ENCODE results near the gene ERCC3.

Gene ERCC3

DNA sequence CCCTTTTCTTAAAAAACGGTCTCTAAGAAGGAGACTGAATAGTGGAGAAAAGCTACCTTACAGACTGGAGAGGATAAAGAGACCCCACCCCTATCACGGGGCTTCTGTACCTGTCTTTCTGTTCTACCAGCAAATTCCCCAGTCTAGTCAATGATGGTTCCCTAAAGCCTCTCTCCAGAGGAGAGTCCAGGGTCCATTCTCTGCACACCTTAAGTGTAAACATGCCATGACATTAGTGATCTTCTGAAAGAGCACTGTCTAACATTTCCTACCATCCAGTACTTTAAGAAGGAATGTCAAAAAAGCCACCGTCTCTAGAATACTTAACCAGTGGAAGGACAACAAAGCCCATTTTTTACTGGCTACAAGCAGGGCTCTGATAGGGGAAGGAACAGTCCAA, 17.0 kb upstream of the ERCC3 start:
- peaks cover 52% of the 10 kb centered on the region for H3K36me3 ChIP-seq (replicated peaks; ENCODE audit: low read depth, low read length)

GRCh38 chr2:127309468-127309867, 15.5 kb upstream of the ERCC3 start:
- H4K20me1 ChIP-seq (ENCODE audit: insufficient read depth, low read length) = peaks cover 15% of the 10 kb centered on the region
- H3K27ac ChIP-seq (ENCODE audit: low read length) = no peak overlapping the region
- H3K27me3 ChIP-seq (ENCODE audit: low read depth, low read length) = no peaks in the 10 kb centered on the region
- no peak overlapping the region for H3K4me2 ChIP-seq (ENCODE audit: low read length)
- H3K79me2 ChIP-seq (ENCODE audit: low read length) = no peaks in the 10 kb centered on the region
- H3K36me3 ChIP-seq (replicated peaks; ENCODE audit: low read depth, low read length) = peaks cover 42% of the 10 kb centered on the region
- H3K9ac ChIP-seq (ENCODE audit: low read length) = no peak overlapping the region
- H3K9me3 ChIP-seq (ENCODE audit: insufficient read depth, low read length) = no peaks in the 10 kb centered on the region
- TF ChIP-seq, protein P1, sequence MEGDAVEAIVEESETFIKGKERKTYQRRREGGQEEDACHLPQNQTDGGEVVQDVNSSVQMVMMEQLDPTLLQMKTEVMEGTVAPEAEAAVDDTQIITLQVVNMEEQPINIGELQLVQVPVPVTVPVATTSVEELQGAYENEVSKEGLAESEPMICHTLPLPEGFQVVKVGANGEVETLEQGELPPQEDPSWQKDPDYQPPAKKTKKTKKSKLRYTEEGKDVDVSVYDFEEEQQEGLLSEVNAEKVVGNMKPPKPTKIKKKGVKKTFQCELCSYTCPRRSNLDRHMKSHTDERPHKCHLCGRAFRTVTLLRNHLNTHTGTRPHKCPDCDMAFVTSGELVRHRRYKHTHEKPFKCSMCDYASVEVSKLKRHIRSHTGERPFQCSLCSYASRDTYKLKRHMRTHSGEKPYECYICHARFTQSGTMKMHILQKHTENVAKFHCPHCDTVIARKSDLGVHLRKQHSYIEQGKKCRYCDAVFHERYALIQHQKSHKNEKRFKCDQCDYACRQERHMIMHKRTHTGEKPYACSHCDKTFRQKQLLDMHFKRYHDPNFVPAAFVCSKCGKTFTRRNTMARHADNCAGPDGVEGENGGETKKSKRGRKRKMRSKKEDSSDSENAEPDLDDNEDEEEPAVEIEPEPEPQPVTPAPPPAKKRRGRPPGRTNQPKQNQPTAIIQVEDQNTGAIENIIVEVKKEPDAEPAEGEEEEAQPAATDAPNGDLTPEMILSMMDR (IDR thresholded peaks at IDR 0.05; ENCODE audit: low read depth, low read length) = no peak
- no peak for TF ChIP-seq EZH2phosphoT487 (IDR thresholded peaks at IDR 0.05; ENCODE audit: low read depth)
- H2AFZ ChIP-seq (ENCODE audit: low read depth, low read length) = no peak overlapping the region
- H3K4me3 ChIP-seq (ENCODE audit: low read length) = no peak overlapping the region
- peaks cover 17% of the 10 kb centered on the region for H3K4me1 ChIP-seq (ENCODE audit: low read length)

More for the DNA sequence above, 17.0 kb upstream of the ERCC3 start:
- Histone ChIP-seq H2AFZ (ENCODE audit: low read depth, low read length) (no peak overlapping the region), H3K4me1 (ENCODE audit: low read length) (peaks cover 21% of the 10 kb centered on the region), H3K9ac (ENCODE audit: low read length) (no peak overlapping the region), H3K4me2 (ENCODE audit: low read length) (no peak overlapping the region), H3K27me3 (ENCODE audit: low read depth, low read length) (no peaks in the 10 kb centered on the region), H3K9me3 (ENCODE audit: insufficient read depth, low read length) (no peaks in the 10 kb centered on the region), H3K27ac (ENCODE audit: low read length) (no peak overlapping the region), H3K79me2 (ENCODE audit: low read length) (no peaks in the 10 kb centered on the region), H3K4me3 (ENCODE audit: low read length) (no peak overlapping the region), H4K20me1 (ENCODE audit: insufficient read depth, low read length) (peaks cover 17% of the 10 kb centered on the region)
- TF ChIP-seq, protein P1 (IDR thresholded peaks at IDR 0.05; ENCODE audit: low read depth, low read length) = no peak
- no peak for TF ChIP-seq EZH2phosphoT487 (IDR thresholded peaks at IDR 0.05; ENCODE audit: low read depth)

DNA sequence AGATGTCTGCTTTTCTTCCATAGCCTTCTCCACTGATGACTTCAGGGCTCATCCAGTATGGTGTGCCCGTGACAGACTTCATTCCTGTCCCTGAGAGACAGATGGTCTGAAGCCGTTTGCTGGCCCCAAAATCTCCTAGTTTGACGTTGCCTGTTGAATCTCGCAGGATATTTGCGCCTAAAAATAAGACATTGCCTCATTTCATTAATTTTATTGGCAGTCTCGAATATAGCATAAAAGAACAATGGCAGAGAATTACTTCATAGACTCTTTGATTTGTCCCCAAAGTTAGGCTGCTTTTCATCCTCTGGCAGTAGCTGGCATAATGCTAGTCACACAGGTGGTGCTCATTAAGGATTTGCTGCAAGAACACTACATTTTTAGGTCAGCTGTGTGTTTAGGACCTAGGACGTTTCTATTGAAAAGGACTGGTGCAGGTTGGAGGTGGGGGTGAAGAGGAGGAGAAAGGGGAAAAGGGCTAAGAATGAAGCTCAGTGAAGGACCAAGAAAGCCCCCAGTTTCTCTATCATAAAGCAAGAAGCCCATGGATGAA, 14.7 kb upstream of the ERCC3 start:
- peaks cover 9% of the 10 kb centered on the region for H3K4me1 ChIP-seq (ENCODE audit: low read length)

DNA sequence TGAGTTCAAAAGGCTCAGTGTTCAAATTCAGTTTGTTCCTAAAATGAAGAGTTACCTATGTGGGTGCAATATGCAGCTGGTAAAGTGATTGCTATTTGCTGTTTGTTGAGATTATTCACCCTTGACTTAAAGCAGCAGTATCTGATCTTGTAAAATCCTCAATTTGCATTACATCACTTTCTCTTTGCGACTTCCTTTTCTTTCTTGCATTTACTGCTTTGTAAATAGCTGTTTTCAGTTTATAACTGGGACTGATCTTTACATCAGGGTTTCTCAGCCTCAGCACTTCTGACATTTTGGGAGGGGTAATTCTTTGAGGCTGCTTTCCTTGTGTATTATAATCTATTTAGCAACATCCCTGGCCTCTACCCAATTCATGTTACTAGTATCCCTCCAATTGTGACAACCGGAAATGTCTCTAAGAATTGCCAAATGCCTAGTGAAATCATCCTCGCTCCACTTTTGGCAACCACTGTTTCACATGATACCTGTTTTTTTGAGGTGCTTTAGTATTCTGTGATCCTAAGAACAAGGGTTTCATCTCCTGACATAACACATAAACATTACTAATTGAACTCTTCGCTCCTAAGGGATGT, 12.1 kb upstream of the ERCC3 start:
- no peaks in the 10 kb centered on the region for H3K79me2 ChIP-seq (ENCODE audit: low read length)
- peaks cover 18% of the 10 kb centered on the region for H3K36me3 ChIP-seq (replicated peaks; ENCODE audit: low read depth, low read length)
- no peak overlapping the region for H3K27ac ChIP-seq (ENCODE audit: low read length)
- TF ChIP-seq, protein P1 (IDR thresholded peaks at IDR 0.05; ENCODE audit: low read depth, low read length) = no peak
- no peak for TF ChIP-seq EZH2phosphoT487 (IDR thresholded peaks at IDR 0.05; ENCODE audit: low read depth)
- no peaks in the 10 kb centered on the region for H3K27me3 ChIP-seq (ENCODE audit: low read depth, low read length)
- no peak overlapping the region for H3K4me2 ChIP-seq (ENCODE audit: low read length)
- no peaks in the 10 kb centered on the region for H4K20me1 ChIP-seq (ENCODE audit: insufficient read depth, low read length)
- H2AFZ ChIP-seq (ENCODE audit: low read depth, low read length) = no peak overlapping the region
- H3K9me3 ChIP-seq (ENCODE audit: insufficient read depth, low read length) = no peaks in the 10 kb centered on the region
- no peak overlapping the region for H3K9ac ChIP-seq (ENCODE audit: low read length)
- H3K4me1 ChIP-seq (ENCODE audit: low read length) = no peaks in the 10 kb centered on the region
- H3K4me3 ChIP-seq (ENCODE audit: low read length) = no peak overlapping the region

More for the DNA sequence above, 14.7 kb upstream of the ERCC3 start:
- Histone ChIP-seq H3K27me3 (ENCODE audit: low read depth, low read length) (no peaks in the 10 kb centered on the region), H4K20me1 (ENCODE audit: insufficient read depth, low read length) (peaks cover 7% of the 10 kb centered on the region), H3K79me2 (ENCODE audit: low read length) (no peaks in the 10 kb centered on the region), H3K4me2 (ENCODE audit: low read length) (no peak overlapping the region), H3K4me3 (ENCODE audit: low read length) (no peak overlapping the region), H2AFZ (ENCODE audit: low read depth, low read length) (no peak overlapping the region), H3K9me3 (ENCODE audit: insufficient read depth, low read length) (no peaks in the 10 kb centered on the region), H3K9ac (ENCODE audit: low read length) (no peak overlapping the region), H3K36me3 (replicated peaks; ENCODE audit: low read depth, low read length) (peaks cover 34% of the 10 kb centered on the region), H3K27ac (ENCODE audit: low read length) (no peak overlapping the region)
- TF ChIP-seq, protein P1 (IDR thresholded peaks at IDR 0.05; ENCODE audit: low read depth, low read length) = no peak

Data from OCI-LY3 (cell line).